HepG2 (cell line): ENCODE data around the gene TREM1. TPM values are rescaled to one million over a fixed set of nuclear protein-coding genes. Genes with fewer than 3 reads are reported as not detected.

Experiments used
- ATAC-seq: fragments of 200-7000 bp; cut with Tn5 transposase; 3 replicates; pipeline ENCODE4 v1.9.1; 2020; ENCODE audit warnings: mild to moderate bottlenecking, moderate library complexity
- BruUV-seq: library from RNA; stranded (reverse); fragments of 400-500 nt; replicated peaks from 2 replicates; lab custom pipeline; 2021; lab: Mats Ljungman, UMichigan
- CTCF ChIA-PET: fragments of 300-600 bp; formaldehyde crosslinking; extraction: SDS; loops from one replicate; lab custom pipeline; 2021; ENCODE audit warnings: low total read pairs, inconsistent platforms, low intra/inter-chr PET ratio; lab: Yijun Ruan, JAX
- POLR2A ChIA-PET: fragments of 350-600 bp; sonication (Branson Sonifier 250); formaldehyde crosslinking; loops from one replicate; lab custom pipeline; 2020; ENCODE audit warnings: antibody characterized with exemption, inconsistent platforms; lab: Yijun Ruan, JAX
- DNase-seq: peaks from one replicate; pipeline ENCODE4 v3.0.0-alpha.2; 2015; ENCODE audit warnings: low spot score
- FAIRE-seq: peaks from 3 replicates; lab custom pipeline; 2011; peaks lifted over from hg19 to GRCh38; lab: Jason Lieb, UNC
- H2AFZ ChIP-seq: one replicate; pipeline ENCODE4 v1.6.1; 2011; ENCODE audit warnings: low read length, inconsistent platforms
- H3K27ac ChIP-seq: fragments of 300-600 bp; 3 replicates; pipeline ENCODE4 v1.8.0; 2011; ENCODE audit warnings: mixed run types, mild to moderate bottlenecking, mixed read lengths, low read length, inconsistent platforms; ENCODE audit not compliant: insufficient read depth; ENCODE audit errors: extremely low read length
- H3K27me3 ChIP-seq, 2 experiments: fragments of 200-600 bp in 1 of 2; 2 replicates in 1 of 2; 3 replicates in 1 of 2; pipeline versions ENCODE4 v1.6.0 to v1.8.0; 2011; ENCODE audit warnings: low read length in 2 of 2, mild to moderate bottlenecking in 2 of 2, moderate library complexity in 2 of 2, inconsistent platforms in 1 of 2; ENCODE audit not compliant: insufficient read depth in 2 of 2, control insufficient read depth in 1 of 2
- H3K36me3 ChIP-seq, 2 experiments: fragments of 200-600 bp in 1 of 2; replicated peaks in 1 of 2; 2 replicates in 1 of 2; 3 replicates in 1 of 2; pipeline versions ENCODE4 v1.5.1 to v1.8.0; 2011; ENCODE audit warnings: low read length in 2 of 2, inconsistent platforms in 1 of 2; ENCODE audit not compliant: insufficient read depth in 2 of 2, control insufficient read depth in 1 of 2
- H3K4me1 ChIP-seq: 2 replicates; pipeline ENCODE4 v1.5.1; 2012; ENCODE audit warnings: low read length, inconsistent platforms; ENCODE audit not compliant: insufficient read depth
- H3K4me2 ChIP-seq: 2 replicates; pipeline ENCODE4 v1.6.0; 2011; ENCODE audit warnings: low read depth, low read length, inconsistent platforms
- H3K4me3 ChIP-seq, 3 experiments: fragments of 200-600 bp in 1 of 3; sonication (generic), shearing (Covaris generic) in 1 of 3; replicated peaks in 1 of 3; 2 replicates each; pipeline ENCODE4 v1.5.1; 2011 to 2016; ENCODE audit warnings: low read length in 3 of 3, inconsistent platforms in 2 of 3, low read depth in 2 of 3, mild to moderate bottlenecking in 2 of 3, control low read depth in 1 of 3, mixed read lengths in 1 of 3; ENCODE audit not compliant: insufficient read depth in 1 of 3
- H3K79me2 ChIP-seq: one replicate; pipeline ENCODE4 v1.6.1; 2011; ENCODE audit warnings: low read length, inconsistent platforms; ENCODE audit not compliant: insufficient read depth
- H3K9ac ChIP-seq: 2 replicates; pipeline ENCODE4 v1.6.0; 2011; ENCODE audit warnings: mild to moderate bottlenecking, low read depth, low read length, inconsistent platforms; ENCODE audit not compliant: insufficient read depth
- H3K9me3 ChIP-seq: 2 replicates; pipeline ENCODE4 v1.5.1; 2012; ENCODE audit warnings: mild to moderate bottlenecking, low read length
- H4K20me1 ChIP-seq: 2 replicates; pipeline ENCODE4 v1.6.0; 2011; ENCODE audit warnings: inconsistent platforms, mild to moderate bottlenecking, low read length, moderate library complexity; ENCODE audit not compliant: insufficient read depth
- GFI1 ChIP-seq: sonication (generic); formaldehyde crosslinking; IDR thresholded peaks from 2 replicates; pipeline ENCODE4 v1.5.0; 2020; ENCODE audit warnings: missing genetic modification reagents, mild to moderate bottlenecking, borderline replicate concordance
- IKZF5 ChIP-seq: IDR thresholded peaks from 2 replicates; pipeline ENCODE4 v1.6.1; 2018; ENCODE audit warnings: missing genetic modification reagents, mild to moderate bottlenecking, missing compliant biosample characterization
- MAZ ChIP-seq, 2 experiments: sonication (generic) in 1 of 2; formaldehyde crosslinking in 1 of 2; IDR thresholded peaks; 2 replicates each; pipeline versions ENCODE4 v1.5.0 to v1.6.1; 2012 to 2020; ENCODE audit warnings: low read depth in 2 of 2, mild to moderate bottlenecking in 2 of 2, borderline replicate concordance in 1 of 2, improper control_type of control experiment in 1 of 2, low read length in 1 of 2, missing genetic modification reagents in 1 of 2, moderate library complexity in 1 of 2
- MED13 ChIP-seq: sonication (generic); formaldehyde crosslinking; IDR thresholded peaks from 2 replicates; pipeline ENCODE4 v1.5.0; 2020; ENCODE audit warnings: missing genetic modification reagents
- NFE2 ChIP-seq: sonication (generic); formaldehyde crosslinking; IDR thresholded peaks from 2 replicates; pipeline ENCODE4 v1.4.0; 2020; ENCODE audit warnings: missing genetic modification reagents
- NFKBIZ ChIP-seq: IDR thresholded peaks from 2 replicates; pipeline ENCODE4 v1.6.1; 2018; ENCODE audit warnings: missing genetic modification reagents, missing compliant biosample characterization
- SP140L ChIP-seq: sonication (generic); formaldehyde crosslinking; IDR thresholded peaks from 2 replicates; pipeline ENCODE4 v1.4.0; 2020; ENCODE audit warnings: missing genetic modification reagents, borderline replicate concordance
- TP53 ChIP-seq: sonication (generic); formaldehyde crosslinking; conservative IDR thresholded peaks from 2 replicates; pipeline ENCODE4 v1.4.0; 2020; ENCODE audit warnings: missing genetic modification reagents
- ZBTB43 ChIP-seq: sonication (generic); formaldehyde crosslinking; conservative IDR thresholded peaks from 2 replicates; pipeline ENCODE4 v1.4.0; 2020; ENCODE audit warnings: missing genetic modification reagents
- ZC3H4 ChIP-seq: sonication (generic); formaldehyde crosslinking; IDR thresholded peaks from 2 replicates; pipeline ENCODE4 v1.4.0; 2020; ENCODE audit warnings: missing genetic modification reagents, borderline replicate concordance
- ZNF30 ChIP-seq: sonication (generic); formaldehyde crosslinking; IDR thresholded peaks from 2 replicates; pipeline ENCODE4 v1.5.0; 2020; ENCODE audit warnings: mild to moderate bottlenecking, missing genetic modification reagents
- ZNF331 ChIP-seq: sonication (generic); formaldehyde crosslinking; IDR thresholded peaks from 2 replicates; pipeline ENCODE4 v1.4.0; 2020; ENCODE audit warnings: missing genetic modification reagents
- ZNF33B ChIP-seq: sonication (generic); formaldehyde crosslinking; IDR thresholded peaks from 2 replicates; pipeline ENCODE4 v1.5.1; 2020; ENCODE audit warnings: mild to moderate bottlenecking, missing genetic modification reagents
- ZNF343 ChIP-seq: sonication (generic); formaldehyde crosslinking; IDR thresholded peaks from 2 replicates; pipeline ENCODE4 v1.4.0; 2020; ENCODE audit warnings: mild to moderate bottlenecking, missing genetic modification reagents
- ZNF383 ChIP-seq: sonication (generic); formaldehyde crosslinking; IDR thresholded peaks from 2 replicates; pipeline ENCODE4 v1.4.0; 2020; ENCODE audit warnings: missing genetic modification reagents, mild to moderate bottlenecking, borderline replicate concordance
- ZNF841 ChIP-seq: sonication (generic); formaldehyde crosslinking; IDR thresholded peaks from 2 replicates; pipeline ENCODE4 v1.8.1; 2023; ENCODE audit warnings: missing genetic modification reagents, borderline replicate concordance
- WGBS: methylation state at CpG from one replicate; pipeline ENCODE4 v1.1.6; 2017; ENCODE audit warnings: low lambda C conversion rate; 5-methylcytosine and 5-hydroxymethylcytosine counted together
- in situ Hi-C: cut with HindIII; loops from 2 replicates; pipeline ENCODE4 v1.10.0; 2017; ENCODE audit warnings: low pct_unique_long_range_greater_than_20kb; ENCODE audit not compliant: extremely low pct_ligation_motif_present
- intact Hi-C: fragments of 100-400 bp; cut with micrococcal nuclease; formaldehyde crosslinking; loops from one replicate; pipeline ENCODE4 v1.10.0; 2022; ENCODE audit not compliant: unreplicated experiment
- polyA plus RNA-seq, 8 experiments: library from polyadenylated mRNA; depleted of rRNA in 3 of 8; stranded (reverse) in 7 of 8; unstranded in 1 of 8; fragments of >200 nt; fragmentation: Illumina TruSeq in 4 of 8; extraction: Trizol in 4 of 8; gene quantifications; 2 replicates each; pipeline versions ENCODE4 v1.2.1 to v1.2.3, GENCODE V29; 2011 to 2016; ENCODE audit warnings: low read depth in 4 of 8, missing spikeins in 1 of 8, mixed read lengths in 1 of 8; ENCODE audit not compliant: insufficient read depth in 1 of 8
- total RNA-seq, 5 experiments: library from RNA; depleted of rRNA; stranded (reverse); fragments of >200 nt; fragmentation: Illumina TruSeq; extraction: Trizol; gene quantifications; 2 replicates each; pipeline ENCODE4 v1.2.3, GENCODE V29; 2016; ENCODE audit warnings: low read depth in 1 of 5

Gene TREM1
- total and polyA plus RNA-seq, 2 of the 13 experiments (the other 11 are each of a cell fraction or from before 2014, with no cell fraction given): 0.49 TPM; not detected in 1

- no peak for ATAC-seq
- H3K9ac ChIP-seq: no peak overlapping the region
- intact Hi-C loops: no loop called here
- peaks cover 3 to 55% of the 10 kb centered on the region in 2 experiments; a peak in 4 of 5 replicates for H3K27me3 ChIP-seq
- 5% methylated on average over 4 of the region's 5 CpGs for WGBS
- TF ChIP-seq ZBTB43 (CRISPR knock-in tag): no peak
- no peak for TF ChIP-seq ZC3H4 (CRISPR knock-in tag)
- TF ChIP-seq ZNF33B (CRISPR knock-in tag): no peak
- no peak for TF ChIP-seq NFKBIZ
- no peak for TF ChIP-seq MAZ (IDR thresholded peaks at IDR 0.05; ENCODE audit: borderline replicate concordance, low read depth, low read length)
- no peak for TF ChIP-seq MAZ (CRISPR knock-in tag; IDR thresholded peaks at IDR 0.05; ENCODE audit: low read depth)
- TF ChIP-seq TP53 (CRISPR knock-in tag): no peak
- no peaks in the 10 kb centered on the region for H3K4me1 ChIP-seq
- no peaks in the 10 kb centered on the region for H3K36me3 ChIP-seq
- CTCF ChIA-PET: no interaction called here
- H3K27ac ChIP-seq: no peak overlapping the region
- no TSS peak for BruUV-seq
- no peak overlapping the region for H3K4me3 ChIP-seq
- POLR2A ChIA-PET: no interaction called here
- no peaks in the 10 kb centered on the region for H3K9me3 ChIP-seq
- no peaks in the 10 kb centered on the region for H3K79me2 ChIP-seq
- FAIRE-seq: no peak
- DNase-seq: no peak
- in situ Hi-C loops: no loop called here
- H4K20me1 ChIP-seq: no peaks in the 10 kb centered on the region
- H2AFZ ChIP-seq: no peak overlapping the region
- no peak overlapping the region for H3K4me2 ChIP-seq
These were observed 12.8 kb downstream of the TREM1 start for GRCh38 chr6:41273714-41274113.

DNA sequence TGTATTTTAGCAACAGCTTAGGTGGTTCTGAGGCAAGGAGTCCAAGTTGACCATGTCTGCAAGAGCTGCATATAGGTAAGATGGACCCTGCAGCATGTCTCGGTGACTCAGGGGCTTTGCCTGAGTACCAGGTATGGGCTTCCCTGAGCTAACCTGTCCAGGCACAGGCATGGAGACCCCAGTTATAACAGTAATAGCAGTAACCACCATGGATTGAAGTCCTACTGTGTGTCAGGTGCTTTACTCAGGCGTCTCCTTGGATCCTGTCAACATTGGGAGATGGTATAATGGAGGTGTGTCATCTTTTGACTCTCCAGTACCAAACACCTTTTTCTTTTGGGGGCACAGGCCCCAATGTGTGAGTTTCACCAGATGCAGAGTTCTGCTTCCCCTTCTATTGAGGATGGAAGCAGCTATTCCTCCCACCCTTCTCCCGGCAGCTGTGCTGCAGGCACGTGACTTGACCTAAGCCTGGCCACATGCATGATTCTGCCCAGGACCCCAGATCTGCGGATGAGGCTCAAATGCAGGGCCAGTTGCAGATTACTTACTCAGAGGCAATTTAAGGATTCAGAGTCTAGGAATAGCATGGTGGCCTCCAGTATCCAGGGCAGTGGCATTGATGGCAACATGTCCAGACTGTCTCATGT lies 13.8 kb downstream of the TREM1 start:
- Histone ChIP-seq H3K79me2 (no peaks in the 10 kb centered on the region), H2AFZ (no peak overlapping the region), H3K4me1 (no peaks in the 10 kb centered on the region), H3K27me3 (peaks cover 3 to 55% of the 10 kb centered on the region in 2 experiments; a peak in 4 of 5 replicates), H4K20me1 (no peaks in the 10 kb centered on the region), H3K4me3 (no peak overlapping the region), H3K9ac (no peak overlapping the region), H3K27ac (no peak overlapping the region), H3K4me2 (no peak overlapping the region), H3K9me3 (no peaks in the 10 kb centered on the region), H3K36me3 (no peaks in the 10 kb centered on the region)
- no peak for ATAC-seq
- no peak for FAIRE-seq
- no TSS peak for BruUV-seq
- ChIA-PET POLR2A (no interaction called here), CTCF (no interaction called here)
- in situ Hi-C loops (no loop called here), intact Hi-C loops (no loop called here)
- DNase-seq: no peak
- 16% methylated on average over 4 of the region's 5 CpGs for WGBS
- TF ChIP-seq NFE2 (CRISPR knock-in tag): no peak
- no peak for TF ChIP-seq ZNF383
- TF ChIP-seq SP140L (CRISPR knock-in tag): no peak
- TF ChIP-seq ZNF30 (CRISPR knock-in tag): no peak
- TF ChIP-seq MED13: no peak
- TF ChIP-seq ZNF331 (CRISPR knock-in tag): no peak
- TF ChIP-seq ZNF841: no peak
- no peak for TF ChIP-seq GFI1 (CRISPR knock-in tag)
- no peak for TF ChIP-seq ZNF343
- no peak for TF ChIP-seq IKZF5 (CRISPR knock-in tag)
